Lung (tissue), 12 donors: ENCODE data around the gene BBS9. TPM values are rescaled to one million over a fixed set of nuclear protein-coding genes. Genes with fewer than 3 reads are reported as not detected.

ENCODE experiments used
- ATAC-seq: fragments of 200-7000 bp; cut with Tn5 transposase; one replicate; pipeline ENCODE4 v1.9.1; 2020; ENCODE audit warnings: moderate number of reproducible peaks; ENCODE audit not compliant: insufficient read depth, low FRiP score
- DNase-seq, 3 donors: peaks; one replicate each; pipeline ENCODE4 v3.0.0-alpha.2; 2013 to 2017
- H3K27ac ChIP-seq, 2 donors: one replicate each; pipeline ENCODE4 v1.5.1; 2013; ENCODE audit warnings: mild to moderate bottlenecking in 2 of 2, moderate library complexity in 2 of 2, control low read depth in 1 of 2, inconsistent platforms in 1 of 2, low read depth in 1 of 2, low read length in 1 of 2
- H3K27me3 ChIP-seq, 3 donors: one replicate each; pipeline ENCODE4 v1.5.1; 2013; ENCODE audit warnings: low read length in 2 of 3; ENCODE audit not compliant: control insufficient read depth in 3 of 3, insufficient read depth in 3 of 3
- H3K36me3 ChIP-seq, 4 donors: one replicate each; pipeline ENCODE4 v1.5.1; 2013; ENCODE audit warnings: low read length in 4 of 4, mild to moderate bottlenecking in 1 of 4, moderate library complexity in 1 of 4; ENCODE audit not compliant: control insufficient read depth in 4 of 4, insufficient read depth in 4 of 4
- H3K4me1 ChIP-seq, 5 donors: one replicate each; pipeline ENCODE4 v1.5.1; 2013; ENCODE audit warnings: low read length in 5 of 5, mild to moderate bottlenecking in 2 of 5, moderate library complexity in 1 of 5; ENCODE audit not compliant: control insufficient read depth in 5 of 5, insufficient read depth in 5 of 5
- H3K4me3 ChIP-seq: one replicate; pipeline ENCODE4 v1.5.1; 2013; ENCODE audit warnings: mild to moderate bottlenecking, control low read depth, moderate library complexity
- H3K9ac ChIP-seq, 2 donors: one replicate each; pipeline ENCODE4 v1.5.1; 2013; ENCODE audit warnings: low read length in 2 of 2, control low read depth in 1 of 2; ENCODE audit not compliant: insufficient read depth in 1 of 2
- H3K9me3 ChIP-seq, 4 donors: one replicate each; pipeline ENCODE4 v1.5.1; 2013; ENCODE audit warnings: low read length in 3 of 4, mild to moderate bottlenecking in 1 of 4, moderate library complexity in 1 of 4; ENCODE audit not compliant: control insufficient read depth in 4 of 4, insufficient read depth in 3 of 4
- WGBS, 2 donors: extraction: QIAGEN DNeasy Blood & Tissue Kit; methylation state at CpG; one replicate each; pipeline ENCODE4 v1.1.7; 2013; 5-methylcytosine and 5-hydroxymethylcytosine counted together
- polyA plus RNA-seq, 2 donors: library from polyadenylated mRNA; stranded (reverse); fragments of 200-250 nt; gene quantifications; one replicate each; pipeline ENCODE4 v1.2.1, GENCODE V29; 2013
- total RNA-seq, 2 donors: library from RNA; depleted of rRNA in 1 of 2; stranded (reverse); fragments of >200 nt in 1 of 2; gene quantifications; one replicate each; pipeline ENCODE4 v1.2.1, GENCODE V29; 2014 to 2021
- TF ChIP-seq, protein P1 (sequence below): IDR thresholded peaks from 2 replicates; pipeline ENCODE4 v1.5.1; 2012; ENCODE audit warnings: mild to moderate bottlenecking; ENCODE audit errors: control extremely low read depth, extremely low read depth
- donor health status: control.
- donor health status: control.
- donor health status: Bipolar disorder and iron deficiency.
- donor health status: healthy.
- donor health status: DM: yes; HTN: yes; CAD: no.

The BBS9 gene
- total and polyA plus RNA-seq, 4 donors, result 3.5 to 65.0 (median 15.2) TPM

DNA sequence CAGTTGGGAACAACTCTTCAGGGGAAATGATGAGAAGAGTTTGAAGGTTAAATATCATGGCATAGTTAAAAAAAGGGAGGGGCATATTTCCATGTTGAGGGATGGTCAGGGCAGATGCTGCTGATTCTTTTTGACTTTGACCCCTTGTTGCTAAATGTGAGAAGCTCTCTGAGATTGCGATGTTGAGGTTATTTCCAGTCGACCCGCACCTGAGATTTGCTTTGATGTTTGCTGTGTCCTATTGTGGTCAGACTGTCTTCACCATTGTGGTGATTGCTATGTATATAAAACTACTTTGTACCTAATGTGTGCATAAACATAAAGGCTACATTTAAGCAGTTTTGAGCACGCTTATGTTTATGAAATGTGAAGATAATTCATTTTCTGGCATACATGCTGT, 90.9 kb downstream of the BBS9 start:
- WGBS, 2 donors, result 92 to 95% methylated on average over 4 of the region's 4 CpGs
- H3K9ac ChIP-seq, result no peak overlapping the region
- H3K36me3 ChIP-seq, result peaks cover 0 to under 1% (median 0%) of the 10 kb centered on the region in 4 donors
- no peak overlapping the region for H3K4me3 ChIP-seq
- no peaks in the 10 kb centered on the region for H3K27me3 ChIP-seq
- no peaks in the 10 kb centered on the region for H3K4me1 ChIP-seq
- ATAC-seq, result no peak
- DNase-seq, result no peak
- TF ChIP-seq, protein P1, sequence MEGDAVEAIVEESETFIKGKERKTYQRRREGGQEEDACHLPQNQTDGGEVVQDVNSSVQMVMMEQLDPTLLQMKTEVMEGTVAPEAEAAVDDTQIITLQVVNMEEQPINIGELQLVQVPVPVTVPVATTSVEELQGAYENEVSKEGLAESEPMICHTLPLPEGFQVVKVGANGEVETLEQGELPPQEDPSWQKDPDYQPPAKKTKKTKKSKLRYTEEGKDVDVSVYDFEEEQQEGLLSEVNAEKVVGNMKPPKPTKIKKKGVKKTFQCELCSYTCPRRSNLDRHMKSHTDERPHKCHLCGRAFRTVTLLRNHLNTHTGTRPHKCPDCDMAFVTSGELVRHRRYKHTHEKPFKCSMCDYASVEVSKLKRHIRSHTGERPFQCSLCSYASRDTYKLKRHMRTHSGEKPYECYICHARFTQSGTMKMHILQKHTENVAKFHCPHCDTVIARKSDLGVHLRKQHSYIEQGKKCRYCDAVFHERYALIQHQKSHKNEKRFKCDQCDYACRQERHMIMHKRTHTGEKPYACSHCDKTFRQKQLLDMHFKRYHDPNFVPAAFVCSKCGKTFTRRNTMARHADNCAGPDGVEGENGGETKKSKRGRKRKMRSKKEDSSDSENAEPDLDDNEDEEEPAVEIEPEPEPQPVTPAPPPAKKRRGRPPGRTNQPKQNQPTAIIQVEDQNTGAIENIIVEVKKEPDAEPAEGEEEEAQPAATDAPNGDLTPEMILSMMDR, result no peak
- no peak overlapping the region for H3K27ac ChIP-seq
- no peaks in the 10 kb centered on the region for H3K9me3 ChIP-seq

- 93 to 97% methylated on average over 1 of the region's 1 CpG for WGBS, 2 donors
- no peak for ATAC-seq
- no peaks in the 10 kb centered on the region for H3K9me3 ChIP-seq
- no peak for DNase-seq
- H3K4me3 ChIP-seq, result no peak overlapping the region
- H3K27ac ChIP-seq, result no peak overlapping the region
- H3K4me1 ChIP-seq, result no peaks in the 10 kb centered on the region
- H3K36me3 ChIP-seq, result no peaks in the 10 kb centered on the region
- no peaks in the 10 kb centered on the region for H3K27me3 ChIP-seq
- TF ChIP-seq, protein P1, result no peak
- H3K9ac ChIP-seq, result no peak overlapping the region
These were observed 92.0 kb downstream of the BBS9 start for GRCh38 chr7:33221390-33221789.

- Histone ChIP-seq H3K36me3 (no peaks in the 10 kb centered on the region), H3K27ac (no peak overlapping the region), H3K4me1 (peaks cover 0 to 7% (median 2%) of the 10 kb centered on the region in 5 donors), H3K27me3 (no peaks in the 10 kb centered on the region), H3K9me3 (no peaks in the 10 kb centered on the region), H3K9ac (no peak overlapping the region), H3K4me3 (no peak overlapping the region)
- DNase-seq (no peak), ATAC-seq (no peak)
- 98 to 100% methylated on average over 1 of the region's 1 CpG for WGBS, 2 donors
- TF ChIP-seq, protein P1, result no peak
These were observed 103.3 kb downstream of the BBS9 start for GRCh38 chr7:33232632-33233145.

- Histone ChIP-seq H3K9ac (no peak overlapping the region), H3K27ac (no peak overlapping the region), H3K27me3 (no peaks in the 10 kb centered on the region), H3K36me3 (no peaks in the 10 kb centered on the region), H3K4me1 (peaks cover 0 to 7% (median 2%) of the 10 kb centered on the region in 5 donors), H3K9me3 (no peaks in the 10 kb centered on the region), H3K4me3 (no peak overlapping the region)
- WGBS, 2 donors, result 37 to 38% methylated on average over 3 of the region's 3 CpGs
- DNase-seq, result peak in 1 of 3 donors; percentile 38
- TF ChIP-seq, protein P1, result no peak
- ATAC-seq, result no peak
These were observed 104.3 kb downstream of the BBS9 start for GRCh38 chr7:33233659-33234058.
